GM06990 (cell line): ENCODE results near the gene HIVEP3.

Experiments used
- DNase-seq: peaks from one replicate; pipeline ENCODE4 v3.0.0-alpha.2; 2011; ENCODE audit not compliant: insufficient read length; ENCODE audit errors: extremely low read depth
- H3K27me3 ChIP-seq: replicated peaks from 2 replicates; pipeline ENCODE4 v1.6.0; 2011; ENCODE audit warnings: low read length; ENCODE audit not compliant: control insufficient read depth, insufficient read depth
- H3K36me3 ChIP-seq: 2 replicates; pipeline ENCODE4 v1.5.1; 2011; ENCODE audit warnings: low read length; ENCODE audit not compliant: control insufficient read depth, insufficient read depth
- H3K4me3 ChIP-seq: replicated peaks from 2 replicates; pipeline ENCODE4 v1.5.1; 2011; ENCODE audit warnings: low read depth, mild to moderate bottlenecking, control low read depth, low read length
- TF ChIP-seq, protein P1 (sequence below): IDR thresholded peaks from 2 replicates; pipeline ENCODE4 v1.5.1; 2011; ENCODE audit warnings: low read length, control low read depth, mild to moderate bottlenecking, inconsistent platforms; ENCODE audit not compliant: insufficient read depth, poor library complexity, severe bottlenecking

The HIVEP3 gene

DNA sequence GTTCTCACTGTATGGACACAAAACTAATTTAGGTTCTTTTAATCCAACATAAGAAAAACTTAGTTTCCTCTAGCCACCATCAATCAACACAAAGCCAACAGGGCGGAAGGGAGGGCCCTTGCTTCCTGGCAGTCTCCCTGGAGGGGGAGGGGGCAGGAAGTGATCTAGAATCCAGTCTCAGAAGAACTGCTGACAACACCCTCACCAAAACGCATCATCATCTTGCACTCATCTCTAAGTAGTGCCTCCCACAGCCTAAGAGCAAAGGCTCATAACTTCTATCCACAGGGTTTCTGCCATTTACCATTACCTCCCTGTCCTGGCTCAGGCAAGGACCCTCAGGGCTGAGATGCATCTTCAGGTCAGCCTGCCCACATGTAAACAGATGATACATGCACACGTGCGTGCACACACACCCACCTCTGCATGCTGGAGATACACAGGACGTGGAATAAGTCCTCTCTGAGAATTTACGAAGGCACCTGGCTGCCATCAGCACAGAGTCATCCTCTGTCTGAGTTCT is 20.5 kb downstream of the HIVEP3 start:
- TF ChIP-seq, protein P1, sequence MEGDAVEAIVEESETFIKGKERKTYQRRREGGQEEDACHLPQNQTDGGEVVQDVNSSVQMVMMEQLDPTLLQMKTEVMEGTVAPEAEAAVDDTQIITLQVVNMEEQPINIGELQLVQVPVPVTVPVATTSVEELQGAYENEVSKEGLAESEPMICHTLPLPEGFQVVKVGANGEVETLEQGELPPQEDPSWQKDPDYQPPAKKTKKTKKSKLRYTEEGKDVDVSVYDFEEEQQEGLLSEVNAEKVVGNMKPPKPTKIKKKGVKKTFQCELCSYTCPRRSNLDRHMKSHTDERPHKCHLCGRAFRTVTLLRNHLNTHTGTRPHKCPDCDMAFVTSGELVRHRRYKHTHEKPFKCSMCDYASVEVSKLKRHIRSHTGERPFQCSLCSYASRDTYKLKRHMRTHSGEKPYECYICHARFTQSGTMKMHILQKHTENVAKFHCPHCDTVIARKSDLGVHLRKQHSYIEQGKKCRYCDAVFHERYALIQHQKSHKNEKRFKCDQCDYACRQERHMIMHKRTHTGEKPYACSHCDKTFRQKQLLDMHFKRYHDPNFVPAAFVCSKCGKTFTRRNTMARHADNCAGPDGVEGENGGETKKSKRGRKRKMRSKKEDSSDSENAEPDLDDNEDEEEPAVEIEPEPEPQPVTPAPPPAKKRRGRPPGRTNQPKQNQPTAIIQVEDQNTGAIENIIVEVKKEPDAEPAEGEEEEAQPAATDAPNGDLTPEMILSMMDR: no peak
- Histone ChIP-seq H3K4me3 (no peak overlapping the region), H3K36me3 (no peaks in the 10 kb centered on the region), H3K27me3 (no peaks in the 10 kb centered on the region)
- DNase-seq: no peak

GRCh38 chr1:41895552-41895951 is 23.2 kb downstream of the HIVEP3 start:
- TF ChIP-seq, protein P1: no peak
- no peaks in the 10 kb centered on the region for H3K36me3 ChIP-seq
- H3K4me3 ChIP-seq: no peak overlapping the region
- H3K27me3 ChIP-seq: no peaks in the 10 kb centered on the region
- no peak for DNase-seq

DNA sequence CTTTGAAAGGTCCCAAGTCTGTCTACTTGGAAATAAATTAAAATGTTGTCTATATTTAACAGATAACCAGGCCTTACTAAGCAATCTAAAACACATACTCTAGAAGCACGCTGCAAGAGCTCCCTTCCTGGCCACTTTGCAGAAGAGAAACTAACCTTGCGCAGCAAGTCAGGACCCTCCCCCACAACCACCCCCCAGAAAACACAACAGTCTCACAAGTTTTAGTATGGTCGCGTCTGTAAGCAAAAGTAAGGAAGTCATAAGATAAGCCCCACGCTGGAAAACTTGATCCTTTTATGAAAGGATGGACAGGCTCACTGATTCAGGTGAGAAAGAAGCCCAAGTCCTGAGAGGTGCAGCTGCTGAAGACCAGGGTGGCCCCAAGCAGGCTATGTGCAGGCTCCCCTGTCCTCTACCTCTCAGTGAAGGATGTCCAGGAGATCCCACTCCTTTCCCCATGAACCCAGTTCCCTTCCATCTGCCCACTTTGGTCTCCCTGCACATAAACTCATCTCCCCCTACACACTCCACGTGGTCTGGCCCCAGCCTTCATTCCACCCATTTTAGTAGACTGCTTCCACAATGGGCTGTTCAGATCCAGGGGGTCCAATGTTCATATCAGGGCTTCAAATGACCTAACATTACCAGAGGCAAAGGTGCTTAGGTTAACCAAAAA is 23.8 kb downstream of the HIVEP3 start:
- DNase-seq: no peak

DNA sequence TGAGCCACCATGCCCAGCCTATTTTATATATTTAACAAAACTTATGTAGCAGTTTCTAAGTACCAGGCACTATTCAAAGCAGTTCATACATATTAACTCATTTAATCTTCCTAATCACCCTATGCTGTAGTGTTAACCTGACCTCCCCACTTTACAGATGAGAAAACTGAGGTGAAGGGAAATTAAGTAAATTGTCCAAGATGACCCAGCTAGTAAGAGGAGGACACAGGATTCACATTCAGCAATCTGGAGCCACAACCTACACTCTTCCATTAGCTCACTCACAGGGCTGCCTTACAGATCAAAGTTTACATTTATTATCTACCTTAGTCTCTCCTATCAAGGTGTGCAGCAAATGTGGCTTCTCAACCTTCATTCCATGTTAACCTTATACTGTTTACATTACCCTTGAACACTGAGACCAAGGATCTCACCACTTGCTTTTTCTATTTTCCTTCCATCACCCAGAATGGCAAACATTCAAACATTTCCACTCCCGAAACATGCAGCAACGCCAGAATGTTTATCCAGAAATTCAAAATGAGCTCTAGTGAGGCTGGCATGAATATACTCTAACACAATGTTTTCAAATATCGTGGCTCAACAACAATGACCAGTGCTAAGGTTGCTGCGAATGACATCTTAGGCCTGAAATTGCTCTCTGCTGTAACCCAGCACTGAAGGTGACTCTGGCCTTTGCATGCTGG is 24.5 kb downstream of the HIVEP3 start:
- no peaks in the 10 kb centered on the region for H3K27me3 ChIP-seq
- no peak for DNase-seq
- no peaks in the 10 kb centered on the region for H3K36me3 ChIP-seq
- TF ChIP-seq, protein P1: no peak
- no peak overlapping the region for H3K4me3 ChIP-seq

More for the DNA sequence above, 23.8 kb downstream of the HIVEP3 start:
- Histone ChIP-seq H3K4me3 (no peak overlapping the region), H3K36me3 (no peaks in the 10 kb centered on the region), H3K27me3 (no peaks in the 10 kb centered on the region)
- TF ChIP-seq, protein P1: no peak

DNA sequence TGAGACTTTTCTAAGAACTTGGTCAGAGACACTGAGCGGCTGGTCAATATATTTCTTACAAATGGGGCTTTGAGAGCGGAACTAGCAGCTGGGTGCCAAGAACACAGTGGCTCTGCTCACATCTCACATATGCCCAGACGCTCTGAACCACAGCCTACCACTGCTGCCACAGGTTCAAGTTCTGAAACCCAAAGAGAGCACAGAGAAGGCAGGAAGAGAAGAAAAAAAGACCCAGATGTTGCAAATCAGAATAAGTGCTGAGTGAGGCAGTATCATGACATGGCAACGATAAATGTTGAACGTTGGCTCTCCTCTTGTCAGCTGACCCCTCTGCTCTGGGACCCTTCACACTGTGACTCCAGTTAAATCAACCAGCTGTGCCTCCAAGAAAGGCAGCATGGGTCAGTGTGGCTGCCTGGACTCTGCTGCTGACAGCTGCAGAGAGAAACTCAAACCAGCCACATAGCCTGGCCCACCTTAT is 26.4 kb downstream of the HIVEP3 start:
- TF ChIP-seq, protein P1: no peak
- H3K4me3 ChIP-seq: no peak overlapping the region
- no peak for DNase-seq
- no peaks in the 10 kb centered on the region for H3K27me3 ChIP-seq
- no peaks in the 10 kb centered on the region for H3K36me3 ChIP-seq
